ENCODE measurements around the gene HADH.
"Not testable (repeated sequence)": the region's sequence is repeated elsewhere in the genome, so short reads cannot be mapped to it uniquely, and the experiment has no call there.

Gene HADH

DNA sequence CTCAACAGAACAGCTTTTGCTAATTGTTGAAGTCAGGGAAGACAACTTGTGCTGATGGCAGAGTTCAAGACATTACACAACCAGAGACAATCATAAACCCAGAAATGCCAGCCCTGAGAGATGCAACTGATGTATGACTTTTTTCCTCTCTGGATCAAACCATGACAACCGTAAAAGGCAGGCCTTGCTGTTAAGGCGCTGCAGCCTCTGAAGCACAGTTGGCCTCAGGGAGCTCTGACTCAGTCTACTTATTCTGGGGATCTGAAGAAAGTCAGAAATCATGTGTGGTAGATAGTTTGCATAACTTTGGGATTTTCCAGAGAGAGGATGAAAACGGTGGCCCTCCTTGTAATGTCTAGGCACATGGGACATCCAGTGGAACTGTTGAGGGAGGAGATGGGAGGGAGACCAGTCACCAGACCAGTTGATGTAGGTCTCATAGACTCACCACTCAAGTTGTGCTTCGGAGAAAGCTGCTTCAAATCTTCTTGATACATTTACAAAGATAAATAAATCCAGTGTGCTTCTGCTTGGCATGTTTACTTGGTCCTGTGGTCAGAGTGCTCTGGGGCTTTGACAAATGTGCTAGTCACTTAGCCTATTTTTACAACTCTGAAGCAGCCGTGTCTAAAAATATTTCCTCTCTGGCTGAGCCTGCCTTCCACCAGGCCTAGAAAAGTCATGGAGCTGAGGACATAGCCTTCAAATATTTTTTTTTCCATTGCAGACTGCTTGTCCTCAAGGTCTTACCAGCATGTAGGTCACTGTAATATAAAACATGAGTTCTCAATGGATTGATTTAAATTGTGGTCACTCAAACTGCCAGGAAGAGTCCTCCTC, 7.5 kb downstream of the HADH start:
- DNase-seq (ENCODE audit: low read depth in 2 of 2): peak; percentile 30 to 49

DNA sequence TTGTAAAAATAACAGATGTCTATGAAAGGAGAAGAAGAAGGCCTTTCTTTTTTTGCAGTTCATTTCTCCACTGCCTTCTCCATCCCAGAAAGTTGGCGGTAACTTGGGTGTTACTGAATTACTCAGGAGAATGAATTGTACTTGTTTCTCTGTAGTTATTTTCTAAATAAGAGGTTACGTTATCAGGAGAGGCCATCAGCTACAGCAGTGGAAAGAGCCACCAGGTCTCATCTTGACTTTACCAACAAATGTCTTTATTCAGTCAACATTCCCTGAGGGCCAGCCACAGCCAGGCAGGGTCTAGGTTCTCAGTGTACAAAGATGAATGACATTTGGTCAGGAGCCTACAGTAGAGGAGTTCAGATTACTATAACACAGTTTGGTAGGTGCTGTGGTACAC, 8.1 kb downstream of the HADH start:
- DNase-seq (ENCODE audit: low read depth in 2 of 2): no peak

DNA sequence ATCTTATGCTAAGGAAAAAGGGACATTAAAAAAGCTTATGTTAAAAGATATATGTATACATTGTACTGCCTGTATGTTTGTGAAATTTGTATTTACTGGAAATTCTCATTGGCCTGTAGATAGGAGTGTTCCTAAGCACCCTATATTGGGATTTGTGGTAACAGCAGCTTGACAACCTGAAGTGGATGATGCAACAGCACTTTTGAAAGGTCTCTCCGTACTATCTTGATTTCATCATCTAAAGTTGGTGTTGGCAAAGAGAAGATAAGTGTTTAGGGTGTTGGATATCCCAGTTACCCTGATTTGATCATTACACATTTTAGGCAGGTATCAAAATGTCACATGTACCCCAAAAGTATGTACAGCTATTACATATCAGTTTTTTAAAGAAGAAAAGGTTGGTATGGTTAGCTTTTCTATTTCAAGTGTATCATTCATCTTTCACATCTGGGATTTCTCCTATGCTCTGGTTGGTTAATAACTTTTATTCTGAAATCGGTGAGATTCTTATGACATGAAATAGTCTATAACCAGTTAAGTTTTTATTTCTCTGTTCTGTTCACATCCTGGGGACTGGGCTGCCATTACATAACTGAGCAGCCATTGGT, 10.3 kb downstream of the HADH start:
- no peak for DNase-seq (ENCODE audit: low read depth in 2 of 2)

DNA sequence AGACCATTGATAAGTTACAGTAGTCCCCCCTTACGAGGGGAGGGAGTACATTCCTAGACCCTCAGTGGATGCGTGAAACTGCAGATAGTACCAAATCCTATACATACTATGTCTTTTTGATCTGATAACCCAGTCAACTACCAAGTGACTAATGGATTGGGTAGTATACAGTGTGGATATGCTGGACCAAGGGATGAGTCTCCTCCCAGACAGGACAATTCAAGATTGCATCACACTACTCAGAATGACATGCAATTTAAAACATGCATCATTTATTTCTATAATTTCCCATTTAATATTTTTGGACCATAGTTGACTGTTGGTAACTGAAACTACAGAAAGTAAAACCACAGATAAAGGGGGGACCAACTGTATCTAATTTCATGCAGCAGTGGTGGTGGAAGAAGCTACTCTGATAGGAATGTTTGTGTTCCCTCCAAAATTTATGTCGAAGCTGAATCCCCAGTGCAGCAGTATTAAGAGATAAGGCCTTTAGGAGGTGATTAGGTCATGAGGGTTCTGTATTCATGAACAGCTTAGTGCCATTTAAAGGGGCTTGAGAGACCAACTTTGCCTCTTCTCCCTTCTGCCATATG, 11.9 kb downstream of the HADH start:
- no peak for DNase-seq (ENCODE audit: low read depth in 2 of 2)

DNA sequence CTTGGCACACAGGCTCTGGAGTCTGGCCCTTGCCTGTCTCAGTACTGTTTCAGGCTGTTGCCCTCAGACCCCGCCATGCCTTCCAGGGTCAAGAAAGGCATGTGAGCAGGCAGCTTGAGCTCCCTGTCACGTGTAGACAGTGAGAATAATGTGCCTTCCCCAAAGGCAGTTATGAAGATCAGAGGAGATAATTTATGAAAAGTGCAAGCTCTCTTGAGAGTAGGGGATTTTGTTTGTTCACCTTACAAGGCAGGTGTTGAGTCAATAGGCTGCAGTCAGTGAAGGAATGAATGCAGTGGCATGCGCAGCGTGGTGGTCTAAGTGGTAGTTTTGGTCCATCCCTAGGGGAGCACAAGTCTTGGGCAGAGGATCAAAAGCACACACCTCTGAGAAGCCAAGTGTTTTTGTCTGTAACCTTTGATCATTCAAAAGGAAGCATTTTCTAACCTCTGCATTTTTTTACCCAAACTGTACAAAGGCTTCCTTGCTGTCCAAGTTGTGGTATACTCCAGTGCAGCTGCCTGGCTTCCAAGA, 14.4 kb downstream of the HADH start:
- no peak for DNase-seq (ENCODE audit: low read depth in 2 of 2)

DNA sequence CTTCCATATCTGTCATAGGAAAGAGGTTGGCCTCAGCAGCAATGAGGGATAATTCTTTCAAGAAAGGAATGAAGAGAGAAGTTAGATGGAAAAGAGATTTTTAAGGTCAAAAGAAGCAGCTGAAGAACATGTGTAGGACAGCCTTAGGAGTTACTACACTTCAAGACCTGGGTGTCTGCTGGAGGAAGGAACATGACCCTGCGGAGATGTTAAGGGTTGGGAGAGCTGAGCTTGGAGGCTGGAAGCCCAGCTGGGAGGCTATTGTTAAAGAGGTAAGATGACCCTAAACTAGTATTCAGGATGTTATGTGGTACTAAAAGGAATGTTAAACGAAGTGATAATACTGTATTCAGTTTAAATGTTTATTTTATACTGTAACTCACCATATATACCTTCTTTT, 15.0 kb downstream of the HADH start:
- no peak for DNase-seq (ENCODE audit: low read depth in 2 of 2)

DNA sequence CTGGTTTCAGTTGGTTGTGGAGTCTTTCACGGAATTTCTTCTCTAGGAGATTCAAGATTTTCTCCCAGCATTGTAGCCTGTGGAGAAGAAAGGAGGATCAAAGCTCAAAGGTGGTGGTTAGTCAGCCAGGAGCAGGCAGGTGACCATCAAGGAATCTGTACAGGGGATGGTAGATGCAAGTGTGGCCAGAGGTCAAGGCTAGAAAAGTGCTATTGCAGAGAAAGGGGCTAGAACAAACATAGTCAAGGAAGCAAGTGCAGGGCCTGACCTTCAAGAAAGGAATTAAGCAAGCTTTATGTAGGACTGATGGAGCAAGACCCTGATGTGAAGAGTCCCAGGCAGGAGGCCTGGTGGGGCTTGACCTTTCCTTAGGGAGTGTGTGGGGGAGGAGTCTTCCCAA, 16.1 kb downstream of the HADH start:
- DNase-seq (ENCODE audit: low read depth in 2 of 2): no peak

DNA sequence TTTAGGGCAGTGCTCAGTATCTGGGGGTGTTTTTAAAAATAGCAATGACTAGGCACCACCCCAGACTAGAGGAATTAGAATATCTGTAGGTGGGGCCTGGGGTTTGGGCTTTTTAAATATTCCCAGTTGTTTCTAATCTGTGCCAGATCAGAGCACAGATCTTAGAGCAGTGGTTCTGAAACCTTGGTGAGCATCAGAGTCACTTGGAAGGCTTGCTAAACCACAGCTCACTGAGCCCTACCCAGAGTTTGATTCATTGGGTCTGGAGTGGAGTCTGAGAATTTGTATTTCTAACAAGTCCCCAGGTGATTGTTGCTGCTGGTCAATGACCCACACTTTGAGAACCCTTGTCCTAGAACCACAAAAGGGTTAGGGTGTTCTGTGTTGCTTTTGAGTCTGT, 16.7 kb downstream of the HADH start:
- no peak for DNase-seq (ENCODE audit: low read depth in 2 of 2)

DNA sequence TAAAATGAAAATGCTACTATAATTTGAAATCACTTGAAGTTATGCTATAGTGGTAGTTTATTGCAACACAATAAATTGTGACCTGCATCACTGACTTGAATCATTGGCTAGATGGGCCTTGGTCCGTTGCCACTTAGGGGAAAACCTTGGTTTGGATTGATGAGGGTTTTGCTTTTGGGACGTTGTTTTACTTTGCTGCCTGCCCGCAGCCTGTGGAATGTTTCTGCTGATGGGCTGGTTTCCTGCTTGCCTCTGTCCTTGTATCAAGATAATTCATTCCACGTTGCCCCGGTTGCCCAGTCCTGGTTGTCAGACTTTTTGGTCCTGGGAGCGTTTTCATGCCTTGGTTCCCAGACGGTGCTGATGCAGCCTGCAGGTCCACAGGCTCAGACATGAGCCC, 18.3 kb downstream of the HADH start:
- no peak for DNase-seq (ENCODE audit: low read depth in 2 of 2)

DNA sequence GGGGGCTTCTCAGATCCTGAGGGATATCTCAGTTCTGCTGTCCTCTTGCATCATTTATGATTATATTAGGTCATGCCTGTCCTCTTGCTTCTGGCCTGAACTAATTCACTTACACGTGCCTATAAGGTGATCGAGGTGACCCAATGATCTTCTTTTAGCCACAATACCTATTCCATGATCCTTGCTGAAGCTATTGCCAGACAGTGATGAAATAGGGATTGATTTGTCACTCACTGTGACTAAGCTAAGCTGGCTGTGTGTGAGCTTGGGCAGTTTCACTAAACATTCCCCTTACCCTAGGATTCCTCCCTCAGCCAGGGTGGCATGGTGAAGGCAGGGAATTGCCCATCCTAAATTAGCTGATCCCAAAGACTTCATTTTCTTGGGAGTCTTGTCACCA, 19.0 kb downstream of the HADH start:
- no peak for DNase-seq (ENCODE audit: low read depth in 2 of 2)

DNA sequence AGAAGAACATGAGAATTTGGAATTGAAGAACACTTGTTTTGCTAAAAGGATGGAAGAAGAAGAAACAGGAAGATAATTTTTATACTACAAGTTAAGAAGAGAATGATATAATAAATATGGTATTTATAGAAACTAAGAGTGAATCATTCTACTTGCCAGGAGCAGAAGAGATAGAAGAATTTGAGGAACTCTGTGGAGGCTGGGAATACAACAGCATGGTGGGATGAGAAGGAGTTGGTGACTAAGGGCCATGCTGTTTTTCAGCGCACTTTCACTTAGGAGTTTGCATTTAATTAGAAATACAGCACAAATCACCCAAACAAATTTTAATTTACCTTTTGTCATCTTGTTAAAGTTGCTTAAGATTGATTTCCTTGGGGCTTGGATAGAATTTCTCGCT, 20.5 kb downstream of the HADH start:
- DNase-seq (ENCODE audit: low read depth in 2 of 2): peak; percentile 56

DNA sequence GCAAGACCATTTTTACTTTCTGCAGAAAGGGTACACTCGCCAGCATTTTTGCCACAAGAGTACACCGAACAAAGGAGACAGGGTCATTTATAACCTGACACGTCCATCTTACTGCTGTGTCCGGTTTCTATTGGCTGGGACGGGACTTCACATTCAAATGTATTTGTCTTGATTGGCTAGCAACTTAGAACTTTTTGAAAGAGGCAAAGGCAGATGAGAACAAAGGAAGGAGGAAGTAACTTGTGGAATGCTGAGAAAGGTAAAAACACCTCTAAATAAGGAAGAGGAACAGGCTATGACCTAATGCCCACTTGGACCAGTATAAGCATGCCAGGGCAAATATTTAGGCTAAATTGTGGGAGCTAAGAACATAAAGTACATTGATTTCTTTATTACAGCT, 22.7 kb downstream of the HADH start:
- not testable (repeated sequence) for DNase-seq (ENCODE audit: low read depth in 2 of 2)

DNA sequence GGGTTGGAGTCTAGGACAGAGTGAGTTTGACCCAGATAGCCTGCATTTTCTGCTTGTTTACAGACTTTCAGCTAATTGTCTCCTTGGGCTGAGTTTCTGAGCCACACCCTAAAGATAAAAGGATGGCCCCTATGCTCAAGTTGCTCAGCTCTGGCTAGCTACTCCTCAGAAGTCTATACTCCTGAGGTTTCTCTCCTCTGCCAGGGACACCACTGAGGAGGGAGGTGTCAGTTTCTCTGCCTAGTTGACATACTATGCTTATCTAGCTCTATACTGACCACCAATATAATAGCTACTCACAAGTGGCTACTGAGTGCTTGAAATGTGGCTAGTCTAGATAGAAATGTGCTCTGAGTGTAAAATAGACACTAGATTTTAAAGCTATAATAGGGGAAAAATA, 23.6 kb downstream of the HADH start:
- no peak for DNase-seq (ENCODE audit: low read depth in 2 of 2)

DNA sequence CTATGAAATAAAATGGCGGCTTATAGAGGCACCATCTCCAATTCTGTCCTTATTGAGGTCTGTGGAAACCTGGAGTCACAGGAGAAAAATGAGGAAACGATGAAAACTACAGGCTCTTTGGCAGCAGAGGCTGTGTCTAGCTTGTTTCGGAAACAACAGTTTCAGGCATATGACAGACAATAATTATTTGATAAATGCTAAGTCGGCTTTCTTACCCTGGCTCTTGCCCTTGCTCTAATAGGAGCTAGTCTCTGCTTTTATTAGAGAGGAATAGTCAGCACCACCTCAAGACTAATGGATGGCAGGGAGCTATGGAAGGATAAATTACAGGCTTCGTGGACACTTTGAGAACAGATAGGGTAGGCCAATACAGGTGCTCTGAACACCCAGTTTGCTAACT, 24.3 kb downstream of the HADH start:
- DNase-seq (ENCODE audit: low read depth in 2 of 2): no peak

DNA sequence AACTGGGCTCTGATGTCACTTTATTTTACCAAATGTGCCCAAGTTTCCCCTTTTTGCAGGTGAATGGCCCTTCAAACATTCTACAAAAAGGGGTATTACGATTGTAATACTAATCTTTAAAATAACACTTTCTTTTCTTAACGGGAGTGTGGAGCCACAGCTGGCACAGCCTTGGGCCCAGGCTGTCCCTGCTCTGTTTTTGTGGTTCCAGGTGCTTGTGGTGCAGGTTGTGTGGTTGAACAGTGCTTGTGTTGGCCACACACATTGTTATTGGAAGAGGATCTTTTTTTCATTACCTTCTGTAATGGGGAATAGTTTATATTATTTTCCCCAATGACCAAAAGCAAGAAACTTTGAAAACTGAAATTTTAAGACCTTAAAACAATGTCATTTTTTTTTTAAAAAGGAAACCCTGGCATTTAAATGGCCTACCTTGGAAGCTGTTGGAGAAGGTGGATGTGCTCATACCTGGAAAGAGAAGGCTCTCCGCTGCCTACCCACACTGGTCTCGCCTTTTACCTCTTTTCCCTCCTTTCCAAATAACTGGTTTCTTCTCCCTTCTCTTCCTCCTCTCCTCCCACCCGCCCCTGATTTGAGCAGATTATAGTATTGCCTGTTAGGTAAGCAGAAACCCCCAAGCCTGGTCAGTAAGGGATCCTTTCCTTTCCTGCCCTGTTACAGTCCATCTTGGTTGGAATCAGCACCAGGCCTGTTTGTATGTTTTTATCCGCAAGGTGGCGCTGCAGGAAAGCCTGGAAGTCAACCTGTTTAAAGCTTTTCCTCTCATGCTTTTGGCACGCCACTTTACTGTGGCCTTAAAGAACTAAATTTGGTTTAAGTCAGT, 28.6 kb downstream of the HADH start:
- peak; percentile 53 for DNase-seq (ENCODE audit: low read depth in 2 of 2)

DNA sequence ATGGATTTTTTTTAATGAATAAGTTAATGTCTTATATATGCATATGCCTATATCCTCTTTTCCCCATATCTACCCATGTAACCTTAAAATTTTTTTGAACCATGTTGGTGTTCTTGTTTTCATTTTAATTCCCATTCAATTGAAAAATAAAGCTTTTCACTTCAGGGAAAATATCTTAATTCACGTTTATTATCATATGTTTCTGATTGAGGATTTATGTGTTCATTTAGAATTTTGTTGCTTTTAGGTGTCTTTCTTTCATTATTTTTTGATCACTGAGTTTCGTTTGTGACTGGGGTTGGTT, 29.1 kb downstream of the HADH start:
- DNase-seq (ENCODE audit: low read depth in 2 of 2): no peak

DNA sequence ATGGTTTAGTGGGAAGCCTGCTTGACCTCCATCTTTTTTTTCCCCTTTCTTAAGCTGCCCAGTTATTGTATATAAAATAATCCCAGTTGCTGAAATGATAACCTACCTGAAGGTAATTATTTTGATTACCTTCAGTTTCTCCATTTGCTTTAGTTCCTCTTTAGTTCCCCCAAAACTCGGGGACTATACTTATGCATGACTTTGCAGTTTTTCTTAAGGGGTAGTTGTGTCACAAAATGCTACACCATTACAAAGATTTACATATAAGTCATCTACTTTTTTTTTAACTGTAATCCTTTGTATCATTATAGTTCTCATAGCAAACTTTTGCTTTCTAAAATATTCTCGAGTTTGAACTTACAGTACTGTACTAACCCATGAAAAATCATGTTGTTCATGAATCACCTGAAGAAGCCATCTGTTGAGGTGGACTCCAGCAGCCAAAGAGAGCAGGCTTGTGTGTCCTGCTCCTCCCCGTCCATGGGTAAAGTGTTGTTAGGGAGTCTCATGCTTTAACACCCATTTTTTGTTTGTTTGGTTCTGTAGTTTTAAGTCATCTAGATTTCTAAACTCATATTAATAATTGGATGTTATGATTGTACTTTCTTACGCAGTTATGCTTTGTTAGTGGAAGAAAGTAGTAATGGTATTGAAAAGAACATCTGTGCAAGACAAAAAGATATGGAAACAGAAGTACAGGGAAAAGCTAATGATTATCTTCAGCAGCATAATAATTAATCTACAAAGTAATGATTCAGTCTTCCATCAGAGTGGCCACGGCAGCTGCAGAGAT, 34.6 kb downstream of the HADH start:
- no peak for DNase-seq (ENCODE audit: low read depth in 2 of 2)

DNA sequence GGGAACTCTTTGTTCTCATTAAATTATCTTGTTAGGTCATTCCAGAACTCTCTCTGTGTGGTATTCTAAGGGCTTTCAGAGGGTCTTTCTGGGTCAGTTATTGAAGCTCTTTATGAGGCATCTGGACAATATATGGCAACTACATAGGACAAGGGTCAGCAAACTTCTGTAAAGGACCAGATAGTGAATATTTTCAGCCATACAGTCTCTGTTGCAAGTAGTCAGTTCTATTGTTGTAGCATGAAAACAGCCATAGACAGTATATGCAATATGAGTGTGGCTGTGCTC, 35.1 kb downstream of the HADH start:
- no peak for DNase-seq (ENCODE audit: low read depth in 2 of 2)

DNA sequence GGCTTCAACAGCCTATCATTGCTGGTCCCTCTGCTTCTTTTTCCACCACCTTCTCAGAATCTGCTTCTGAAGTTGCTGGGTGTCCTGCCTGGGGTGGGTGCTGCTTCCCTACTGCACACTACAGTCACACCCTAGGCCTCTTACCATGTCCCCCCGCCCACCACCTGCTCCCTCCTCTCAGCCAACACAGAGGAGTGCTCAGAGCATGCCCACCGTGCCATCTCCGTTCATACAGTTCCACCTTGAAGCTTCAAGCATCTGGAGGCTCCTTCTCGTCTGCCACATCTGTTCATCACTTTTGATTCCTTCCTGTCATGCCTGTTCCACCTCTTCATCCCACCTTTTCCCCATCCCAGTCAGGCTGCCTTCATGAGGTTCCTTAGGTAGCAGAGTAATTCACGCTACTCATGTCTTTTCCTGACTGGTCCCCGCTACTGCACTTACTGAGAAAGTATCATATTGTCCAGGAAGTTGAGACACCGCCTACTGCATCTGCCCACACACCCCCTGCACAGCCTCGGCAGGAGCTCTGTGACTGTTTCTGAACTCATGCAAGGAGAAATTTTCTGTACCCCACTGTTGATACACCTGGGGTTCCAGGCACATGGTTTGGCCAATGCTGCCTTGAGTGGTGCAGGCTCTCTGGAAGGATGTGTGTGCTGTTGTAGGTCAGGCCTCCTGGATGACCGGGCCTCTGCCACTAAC, 39.5 kb downstream of the HADH start:
- no peak for DNase-seq (ENCODE audit: low read depth in 2 of 2)

DNA sequence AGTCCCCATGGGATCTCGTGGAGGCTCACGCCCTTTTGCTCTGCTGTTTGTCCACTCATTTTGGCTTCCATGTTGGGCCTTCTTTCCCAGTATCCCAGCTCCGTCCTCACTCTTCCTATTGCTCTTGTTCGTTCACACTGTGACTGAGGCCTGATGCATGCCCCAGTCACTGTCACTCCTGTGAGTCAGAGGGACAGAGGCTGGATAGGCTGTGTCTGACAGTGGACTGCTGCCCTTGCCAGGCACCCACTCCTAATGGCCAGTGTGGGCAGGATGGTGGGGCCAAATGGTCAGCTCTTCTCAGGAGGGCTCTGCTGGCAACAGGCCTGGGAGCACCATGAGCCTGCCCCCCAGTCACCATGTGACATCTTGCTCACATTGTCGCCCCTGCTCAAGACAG, 40.0 kb downstream of the HADH start:
- DNase-seq (ENCODE audit: low read depth in 2 of 2): no peak

DNA sequence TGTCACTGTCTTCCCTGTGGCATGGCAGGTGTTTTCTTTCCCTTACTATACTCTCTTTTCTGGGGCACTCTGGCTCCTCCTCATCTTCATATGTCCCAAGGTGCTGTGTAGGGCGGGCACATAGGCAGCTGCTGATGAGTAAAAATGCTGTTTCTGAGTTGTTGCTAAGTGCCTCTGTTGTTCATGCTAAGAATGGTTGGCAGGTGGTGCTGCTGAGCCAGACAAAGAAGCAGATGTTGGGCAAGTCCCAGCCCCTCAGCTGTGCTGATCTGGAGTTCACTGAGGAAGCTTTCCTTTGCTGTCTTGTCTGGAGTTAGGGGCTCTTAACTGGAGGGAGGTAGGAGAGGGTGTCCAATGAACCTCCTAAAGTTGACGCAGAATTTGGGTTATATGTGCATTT, 40.6 kb downstream of the HADH start:
- no peak for DNase-seq (ENCODE audit: low read depth in 2 of 2)
